GM21825 (cell line): ENCODE measurements around the gene BAG3.
"Not testable (repeated sequence)": the region's sequence is repeated elsewhere in the genome, so short reads cannot be mapped to it uniquely, and the experiment has no call there.

Source experiments
- ATAC-seq: cut with Tn5 transposase; IDR thresholded peaks from one replicate; pipeline ENCODE4 v1.9.1; 2021; ENCODE audit warnings: mild to moderate bottlenecking, moderate library complexity; ENCODE audit not compliant: unreplicated experiment

The BAG3 gene

DNA sequence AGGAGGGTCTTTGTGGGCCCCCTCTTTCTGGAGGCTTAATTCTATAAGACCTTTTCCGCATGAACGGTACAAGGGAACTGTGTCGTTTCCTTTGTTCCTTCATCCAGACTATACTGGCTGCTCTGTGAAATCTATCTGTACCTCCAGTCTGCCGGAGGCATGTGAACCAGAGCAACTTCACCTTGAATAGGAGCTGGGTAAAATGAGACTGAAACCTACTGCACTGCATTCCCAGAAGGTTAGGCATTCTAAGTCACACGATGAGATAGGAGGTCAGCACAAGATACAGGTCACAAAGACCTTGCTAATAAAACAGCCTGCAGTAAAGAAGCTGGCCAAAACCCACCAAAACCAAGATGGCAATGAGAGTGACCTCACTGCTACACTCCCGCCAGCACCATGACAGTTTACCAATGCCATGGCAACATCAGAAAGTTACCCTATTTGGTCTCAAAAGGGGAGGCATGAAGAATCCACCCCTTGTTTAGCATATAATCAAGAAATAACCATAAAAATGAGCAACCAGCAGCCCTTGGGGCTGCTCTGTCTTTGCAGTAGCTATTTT, 37.9 kb downstream of the BAG3 start:
- no peak for ATAC-seq

DNA sequence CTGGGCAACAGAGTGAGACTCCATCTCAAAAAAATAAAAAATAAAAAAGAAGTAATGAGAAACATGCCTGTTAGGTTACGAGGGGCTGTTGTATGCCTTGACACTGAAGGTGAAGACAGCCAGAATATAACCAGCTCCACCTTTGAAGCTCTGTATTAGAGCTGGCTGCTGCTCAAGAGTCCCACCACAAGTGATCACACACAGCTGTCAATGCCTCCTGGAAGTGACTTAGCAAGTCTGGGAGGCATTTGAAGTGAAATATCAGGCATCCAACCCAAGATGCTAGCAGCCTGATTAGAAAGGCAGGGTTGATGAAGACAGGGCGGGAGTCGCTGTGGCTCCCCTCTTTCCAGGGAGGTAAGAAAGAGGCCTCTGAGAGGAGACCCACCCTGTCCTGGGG, 40.5 kb downstream of the BAG3 start:
- ATAC-seq, result no peak

DNA sequence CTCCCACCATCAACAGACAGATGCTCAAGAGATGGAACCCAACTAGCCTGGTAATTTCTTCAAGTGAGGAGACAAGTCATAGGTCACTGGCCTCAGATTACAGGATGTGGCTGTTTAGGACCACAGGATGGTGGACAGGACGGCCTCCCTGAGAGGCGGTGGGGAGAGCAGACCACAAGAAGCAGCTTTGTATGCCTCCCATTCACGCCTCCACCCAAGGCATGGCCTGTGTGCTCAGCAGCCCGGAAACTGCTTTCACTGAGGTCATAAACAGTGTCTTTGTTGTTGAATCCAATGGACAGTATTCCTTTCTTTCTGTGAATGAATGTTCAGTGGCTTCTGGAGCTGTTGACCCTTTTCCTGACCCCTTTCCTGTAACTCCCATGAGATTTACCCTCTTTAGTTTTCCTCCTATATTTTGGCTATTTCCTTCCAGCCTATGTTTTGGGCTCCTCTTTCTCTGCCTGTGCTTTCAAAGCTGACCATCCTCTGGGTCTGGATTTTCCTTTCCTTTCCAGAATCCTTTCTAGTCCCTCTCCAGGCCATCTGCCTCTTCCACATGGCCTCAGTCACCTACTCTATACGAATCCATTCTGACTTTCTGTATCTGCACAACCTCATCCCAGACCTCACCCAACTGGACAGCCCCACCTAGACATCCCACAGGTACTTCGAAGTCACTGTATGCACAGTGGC, 42.2 kb downstream of the BAG3 start:
- peak; percentile 69 for ATAC-seq

GRCh38 chr10:119694608-119695007, 43.4 kb downstream of the BAG3 start:
- ATAC-seq, result no peak

- ATAC-seq, result peak; percentile 44
Measured at GRCh38 chr10:119700321-119700954, 49.3 kb downstream of the BAG3 start.

DNA sequence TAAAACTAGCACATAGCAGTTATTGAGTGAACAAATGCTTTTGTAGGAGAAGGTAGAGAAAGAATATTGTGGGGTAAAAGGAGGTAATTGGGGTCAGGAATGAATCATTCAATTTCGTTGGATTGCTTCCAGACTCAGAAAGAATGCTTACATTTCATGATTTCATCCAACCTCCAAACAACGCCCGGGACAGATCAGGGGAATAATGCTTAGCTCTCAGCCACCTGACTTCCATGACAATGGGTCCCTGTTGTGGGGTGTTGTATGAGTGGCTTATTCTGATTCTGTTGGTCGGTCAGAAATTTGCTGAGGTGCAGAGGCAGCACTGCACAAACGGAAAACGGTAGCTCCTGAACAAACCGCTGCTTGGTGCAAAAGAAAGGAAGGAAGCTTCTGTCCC, 50.7 kb downstream of the BAG3 start:
- ATAC-seq, result no peak

DNA sequence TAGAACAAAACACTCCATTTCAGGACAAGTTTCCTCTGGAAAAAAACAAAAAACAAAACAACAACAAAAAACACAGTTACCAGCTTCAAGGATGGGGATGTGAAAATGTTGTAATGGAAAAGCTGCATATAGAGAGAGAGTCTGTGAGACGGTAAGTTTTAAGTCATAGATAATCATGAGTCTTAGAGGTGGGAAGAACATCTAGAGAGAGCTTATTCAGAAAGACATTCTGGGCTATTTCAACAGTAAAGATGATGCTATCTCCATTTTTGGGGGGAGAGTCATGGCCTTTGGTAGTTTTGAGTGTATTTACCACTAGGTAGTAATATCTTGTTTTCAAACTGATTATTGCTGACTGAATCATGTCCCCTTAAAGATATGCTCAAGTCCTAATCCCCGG, 51.4 kb downstream of the BAG3 start:
- ATAC-seq, result no peak

- no peak for ATAC-seq
Measured at GRCh38 chr10:119703903-119704508, 52.8 kb downstream of the BAG3 start.

- peak; percentile 56 for ATAC-seq
Measured at GRCh38 chr10:119705434-119705831, 54.3 kb downstream of the BAG3 start.

DNA sequence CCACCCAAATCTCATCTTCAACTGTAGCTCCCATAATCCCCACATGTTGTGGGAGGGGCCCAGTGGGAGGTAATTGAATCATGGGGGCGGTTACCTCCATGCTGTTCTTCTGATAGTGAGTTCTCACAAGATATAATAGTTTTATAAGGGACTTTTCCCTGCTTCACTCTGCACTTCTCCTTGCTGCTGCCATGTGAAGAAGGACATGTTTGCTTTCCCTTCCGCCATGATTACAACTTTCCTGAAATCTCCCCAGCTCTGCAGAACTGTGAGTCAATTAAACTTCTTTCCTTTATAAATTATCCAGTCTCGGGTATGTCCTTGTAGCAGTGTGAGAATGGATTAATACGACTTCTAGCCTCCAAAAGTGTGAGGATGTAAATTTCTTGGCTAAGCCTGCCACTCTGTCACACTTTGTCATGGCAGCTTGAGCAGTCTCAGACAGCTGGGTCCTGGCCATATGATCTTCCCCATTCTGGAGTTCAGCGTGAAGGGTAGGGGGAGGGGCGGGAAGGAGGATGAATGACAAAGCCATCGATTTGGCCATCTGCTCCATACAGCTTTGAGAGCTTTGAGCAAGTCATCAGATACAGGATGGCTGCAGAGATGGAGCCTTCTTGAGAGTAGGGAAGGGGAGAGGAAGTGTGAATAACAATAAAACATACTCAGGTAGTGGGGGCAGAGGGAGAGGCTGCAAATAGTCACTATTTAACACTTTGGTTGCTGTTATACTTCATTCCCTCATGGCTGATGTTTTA, 55.5 kb downstream of the BAG3 start:
- ATAC-seq, result no peak

GRCh38 chr10:119707331-119707730, 56.2 kb downstream of the BAG3 start:
- ATAC-seq, result not testable (repeated sequence)

DNA sequence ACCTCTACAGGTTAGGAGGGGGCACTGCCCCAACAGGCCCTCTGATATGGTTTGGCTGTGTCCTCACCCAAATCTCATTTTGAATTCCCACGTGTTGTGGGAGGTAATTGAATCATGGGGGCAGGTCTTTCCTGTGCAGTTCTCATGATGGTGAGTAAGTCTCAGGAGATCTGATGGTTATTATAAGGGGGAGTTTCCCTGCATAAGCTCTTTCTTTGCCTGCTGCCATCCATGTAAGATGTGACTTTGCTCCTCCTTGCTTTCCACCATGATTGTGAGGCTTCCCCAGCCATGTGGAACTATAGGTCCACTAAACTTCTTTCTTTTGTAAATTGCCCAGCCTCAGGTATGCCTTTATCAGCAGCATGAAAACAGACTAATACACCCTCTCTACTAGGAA, 59.8 kb downstream of the BAG3 start:
- ATAC-seq, result not testable (repeated sequence)

DNA sequence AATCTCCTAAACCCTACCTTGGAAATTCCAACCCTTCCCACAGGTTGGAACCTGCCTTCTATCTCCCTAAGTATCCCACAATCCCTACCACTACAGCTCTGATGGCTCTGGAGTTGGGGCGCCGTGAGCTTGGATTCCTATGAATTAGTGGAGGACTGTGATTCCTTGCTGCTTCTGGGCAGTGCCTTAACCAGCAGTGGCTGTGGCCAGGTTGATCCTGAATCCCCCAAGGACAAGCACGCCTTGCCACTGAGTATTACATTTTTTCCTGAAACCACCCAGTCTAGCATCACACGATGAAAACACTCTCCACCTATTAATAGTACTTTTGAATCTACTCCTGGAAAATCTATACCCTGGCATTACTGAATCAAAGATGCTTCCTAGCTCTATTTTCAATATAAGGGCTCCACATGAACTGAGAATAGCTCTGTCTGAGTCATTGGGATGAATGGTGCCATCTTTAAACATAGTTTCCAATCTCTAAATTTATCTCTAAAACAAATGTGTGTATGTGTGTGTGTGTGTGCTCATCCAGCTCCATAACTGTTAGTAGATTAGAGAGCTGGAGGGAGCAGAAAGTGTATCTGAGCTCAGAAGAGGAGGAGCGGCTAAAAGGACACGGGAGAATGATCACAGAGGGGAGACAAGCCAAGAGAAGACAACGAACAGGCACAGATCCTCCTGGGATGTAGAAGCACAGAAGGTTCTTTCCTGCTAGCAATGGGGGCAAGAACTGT, 62.7 kb downstream of the BAG3 start:
- no peak for ATAC-seq

DNA sequence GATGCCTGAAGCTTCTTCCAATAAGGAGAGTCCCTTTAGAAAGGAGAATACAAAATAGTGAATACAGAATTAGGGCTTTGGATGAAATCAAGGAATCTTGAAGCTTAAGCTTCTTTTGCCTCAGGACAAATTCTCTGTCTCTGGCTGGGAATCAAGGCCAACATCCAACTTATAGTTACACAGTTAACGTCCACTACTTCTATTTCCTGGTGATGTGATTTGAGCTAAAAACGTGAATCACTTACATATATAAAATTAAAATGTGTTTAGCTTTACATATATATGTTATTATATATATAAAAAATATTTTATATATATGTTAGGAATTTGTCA, 63.3 kb downstream of the BAG3 start:
- ATAC-seq, result no peak

DNA sequence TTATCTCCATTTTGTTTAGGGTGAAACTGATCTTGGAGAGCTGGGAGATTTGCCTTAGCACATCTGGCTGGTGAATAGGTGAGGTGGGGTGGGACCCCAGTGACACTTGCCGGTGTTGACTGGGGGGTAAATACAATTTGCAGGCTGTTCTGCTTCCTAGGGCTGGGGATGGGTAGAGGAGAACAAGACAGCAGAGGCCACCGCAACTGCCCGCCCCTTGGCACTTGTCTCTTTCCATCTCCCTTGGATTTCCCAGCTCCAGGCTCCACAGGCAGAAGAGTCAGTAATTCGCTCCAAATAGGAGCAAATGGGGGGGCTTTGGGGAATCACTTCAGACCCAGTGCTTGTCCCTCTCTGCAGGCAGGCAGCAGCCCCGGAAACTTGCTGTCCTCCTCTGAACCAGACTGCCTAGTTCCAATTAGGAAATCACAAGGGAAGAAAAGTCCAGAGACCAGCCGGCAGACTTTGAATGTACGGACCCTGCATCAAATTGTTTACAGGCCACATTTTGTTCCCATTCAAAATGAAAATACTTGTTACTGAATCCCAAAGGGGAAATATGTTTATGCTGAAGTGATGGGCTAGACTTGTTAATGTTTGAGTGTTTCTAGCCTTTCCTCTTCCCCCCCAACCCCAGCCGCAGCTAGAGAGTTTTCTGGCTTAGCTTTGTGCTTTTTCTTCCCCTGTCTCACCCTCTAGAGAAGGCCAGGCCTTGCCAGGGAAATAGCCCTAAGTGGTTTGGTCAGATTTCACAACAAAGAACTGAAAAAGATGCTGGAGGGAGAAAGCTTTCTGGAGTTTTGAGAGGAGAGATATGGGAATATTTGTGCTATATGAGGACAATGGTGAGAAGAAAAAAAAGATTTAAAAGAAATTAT, 64.7 kb downstream of the BAG3 start:
- ATAC-seq, result no peak

DNA sequence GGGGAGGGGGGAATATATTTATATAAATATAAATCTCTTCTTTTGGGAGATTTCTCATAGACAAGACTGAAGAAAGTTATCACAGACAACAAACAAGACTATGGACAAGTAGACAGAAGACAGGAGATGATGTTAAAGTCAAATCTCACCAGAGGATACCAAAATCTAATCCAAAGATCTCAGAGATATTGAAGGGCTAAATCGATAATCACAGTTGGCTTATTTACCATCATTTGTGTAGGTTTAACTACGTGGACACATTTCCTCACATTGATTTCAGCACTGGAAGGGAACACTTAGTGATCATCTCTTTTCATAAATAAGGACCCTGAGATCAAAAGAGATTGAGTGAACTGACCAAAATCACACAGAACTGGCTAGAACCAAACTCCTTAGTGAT, 72.0 kb downstream of the BAG3 start:
- no peak for ATAC-seq

- no peak for ATAC-seq
Measured at GRCh38 chr10:119723624-119724023, 72.4 kb downstream of the BAG3 start.

- no peak for ATAC-seq
Measured at GRCh38 chr10:119724593-119725516, 73.7 kb downstream of the BAG3 start.

- no peak for ATAC-seq
Measured at GRCh38 chr10:119725517-119725827, 74.3 kb downstream of the BAG3 start.
